ENCODE measurements around the gene GTSE1. TPM values are rescaled to one million over a fixed set of nuclear protein-coding genes. Genes with fewer than 3 reads are reported as not detected.

GTSE1 gene
- total RNA-seq, 1 donor from 2014 or later, result 0.26 TPM

- no peak for TF ChIP-seq CTCF (IDR thresholded peaks at IDR 0.05; ENCODE audit: insufficient read depth, low read length, severe bottlenecking)
- no peaks in the 10 kb centered on the region for H3K27me3 ChIP-seq (ENCODE audit: control insufficient read depth, insufficient read depth, low read length)
- H3K4me3 ChIP-seq (ENCODE audit: low read depth, low read length), result no peak overlapping the region
- FAIRE-seq (peak; percentile 93), DNase-seq (ENCODE audit: low read depth) (no peak)
- H3K36me3 ChIP-seq (ENCODE audit: control insufficient read depth, insufficient read depth, low read length), result peaks cover 9% of the 10 kb centered on the region
Measured at GRCh38 chr22:46318576-46318975, 21.9 kb downstream of the GTSE1 start.

DNA sequence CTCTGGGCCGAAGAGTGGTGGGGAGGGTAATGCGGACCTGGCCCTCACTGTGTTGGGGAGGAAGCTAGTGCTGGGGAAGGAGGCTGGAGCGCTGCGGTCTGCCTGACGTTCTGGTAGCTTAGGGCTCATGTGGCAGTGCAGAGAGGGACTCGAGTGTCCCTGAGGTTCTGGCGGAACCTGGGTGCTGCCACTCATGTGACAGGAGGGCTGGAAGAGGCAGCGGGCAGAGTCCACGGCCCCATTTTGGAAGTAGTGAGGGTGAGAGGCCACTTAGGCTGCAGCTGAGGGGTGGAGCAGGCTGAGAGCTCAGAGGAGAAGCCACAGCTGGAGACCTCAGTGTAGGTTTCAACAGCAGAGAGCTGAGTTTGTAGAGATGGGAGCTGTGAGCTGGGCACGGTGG, 22.6 kb downstream of the GTSE1 start:
- no peak for FAIRE-seq
- Histone ChIP-seq H3K36me3 (ENCODE audit: control insufficient read depth, insufficient read depth, low read length) (peaks cover 9% of the 10 kb centered on the region), H3K4me3 (ENCODE audit: low read depth, low read length) (no peak overlapping the region), H3K27me3 (ENCODE audit: control insufficient read depth, insufficient read depth, low read length) (no peaks in the 10 kb centered on the region)
- TF ChIP-seq CTCF (IDR thresholded peaks at IDR 0.05; ENCODE audit: insufficient read depth, low read length, severe bottlenecking), result no peak
- DNase-seq (ENCODE audit: low read depth), result no peak

DNA sequence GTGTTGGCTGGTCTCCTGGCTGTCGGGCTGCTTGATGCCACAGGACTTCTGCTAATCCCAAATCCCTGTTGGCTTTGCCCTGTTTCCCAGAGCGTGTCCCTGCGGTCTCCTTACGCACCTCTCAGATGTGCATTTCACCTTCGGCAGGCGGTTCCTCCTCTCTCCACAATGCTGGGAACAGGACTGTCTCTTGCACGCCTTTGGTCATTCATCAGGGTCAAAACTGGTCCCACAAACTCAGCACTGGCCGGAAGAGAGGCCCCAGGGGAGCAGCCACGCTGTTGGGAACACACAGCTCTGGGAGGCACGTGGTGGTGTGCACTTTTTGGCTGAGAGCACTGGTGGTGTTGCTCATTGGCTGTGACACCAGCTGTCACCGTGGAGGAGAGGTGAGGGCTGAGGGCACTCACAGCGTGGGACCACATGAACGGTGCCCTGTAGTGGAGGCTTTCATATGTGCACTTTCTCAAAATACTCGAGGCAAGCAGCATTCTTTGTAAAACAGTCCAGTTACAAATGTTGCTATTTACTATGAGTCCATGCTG, 23.6 kb downstream of the GTSE1 start:
- no peak for TF ChIP-seq CTCF (IDR thresholded peaks at IDR 0.05; ENCODE audit: insufficient read depth, low read length, severe bottlenecking)
- peaks cover 9% of the 10 kb centered on the region for H3K36me3 ChIP-seq (ENCODE audit: control insufficient read depth, insufficient read depth, low read length)
- H3K27me3 ChIP-seq (ENCODE audit: control insufficient read depth, insufficient read depth, low read length), result no peaks in the 10 kb centered on the region
- DNase-seq (ENCODE audit: low read depth), result no peak
- H3K4me3 ChIP-seq (ENCODE audit: low read depth, low read length), result no peak overlapping the region
- FAIRE-seq, result no peak

DNA sequence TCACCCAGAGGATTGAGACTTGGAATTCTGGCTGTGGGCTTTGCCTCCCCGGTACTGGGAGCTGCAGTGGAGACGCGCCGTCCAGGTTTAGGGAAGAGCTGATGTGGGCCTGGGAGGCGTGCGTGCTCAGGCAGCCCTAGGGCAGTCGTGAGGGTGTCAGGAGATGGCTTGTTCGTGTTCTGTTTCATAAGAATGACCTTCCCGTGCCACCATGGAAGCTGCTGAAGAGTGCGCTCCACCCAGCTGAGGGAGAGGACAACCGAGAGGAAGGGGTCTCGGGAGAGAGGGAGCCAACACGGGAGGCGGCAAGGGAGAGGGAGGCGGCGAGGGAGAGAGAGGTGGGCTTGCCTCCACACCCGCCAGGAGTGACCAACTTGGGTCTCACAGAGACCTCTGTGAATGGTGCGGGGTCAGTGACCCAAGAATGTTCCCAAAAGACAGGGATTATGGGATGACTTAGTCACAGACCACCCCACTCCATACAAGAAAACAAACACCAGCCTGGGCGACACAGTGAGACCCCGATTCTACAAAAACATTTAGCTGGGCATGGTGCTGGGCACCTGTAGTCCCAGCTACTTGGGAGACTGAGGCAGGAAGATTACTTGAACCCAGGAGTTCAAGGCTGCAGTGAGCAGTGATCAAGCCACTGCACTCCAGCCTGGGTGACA, 24.2 kb downstream of the GTSE1 start:
- FAIRE-seq (no peak), DNase-seq (ENCODE audit: low read depth) (no peak)
- Histone ChIP-seq H3K4me3 (ENCODE audit: low read depth, low read length) (no peak overlapping the region), H3K27me3 (ENCODE audit: control insufficient read depth, insufficient read depth, low read length) (no peaks in the 10 kb centered on the region), H3K36me3 (ENCODE audit: control insufficient read depth, insufficient read depth, low read length) (peaks cover 11% of the 10 kb centered on the region)
- TF ChIP-seq CTCF (IDR thresholded peaks at IDR 0.05; ENCODE audit: insufficient read depth, low read length, severe bottlenecking), result no peak

- no peak for TF ChIP-seq CTCF (IDR thresholded peaks at IDR 0.05; ENCODE audit: insufficient read depth, low read length, severe bottlenecking)
- Histone ChIP-seq H3K36me3 (ENCODE audit: control insufficient read depth, insufficient read depth, low read length) (peaks cover 11% of the 10 kb centered on the region), H3K4me3 (ENCODE audit: low read depth, low read length) (no peak overlapping the region), H3K27me3 (ENCODE audit: control insufficient read depth, insufficient read depth, low read length) (no peaks in the 10 kb centered on the region)
- DNase-seq (ENCODE audit: low read depth), result no peak
- FAIRE-seq, result no peak
Measured at GRCh38 chr22:46322711-46323110, 26.0 kb downstream of the GTSE1 start.

DNA sequence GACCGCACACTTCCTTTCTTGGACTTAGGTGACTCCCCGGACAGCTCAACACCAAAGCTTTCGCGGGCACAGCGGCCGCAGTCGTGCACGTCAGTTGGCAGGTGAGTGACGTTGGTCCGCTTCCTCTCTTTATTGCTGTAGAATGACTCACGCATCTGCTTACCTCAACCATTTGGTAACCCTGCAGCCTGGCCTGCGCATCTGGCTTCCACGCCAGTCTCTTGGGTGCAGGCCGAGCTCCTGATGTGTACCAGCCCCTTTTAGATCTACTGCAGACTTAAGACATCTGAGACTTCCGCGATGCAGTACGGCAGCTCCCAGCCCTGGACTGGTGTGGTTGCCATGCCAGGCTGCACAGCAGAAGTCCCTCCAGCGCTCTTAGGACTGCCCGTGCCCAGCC, 26.5 kb downstream of the GTSE1 start:
- DNase-seq (ENCODE audit: low read depth) (no peak), FAIRE-seq (no peak)
- TF ChIP-seq CTCF (IDR thresholded peaks at IDR 0.05; ENCODE audit: insufficient read depth, low read length, severe bottlenecking), result no peak
- Histone ChIP-seq H3K4me3 (ENCODE audit: low read depth, low read length) (no peak overlapping the region), H3K27me3 (ENCODE audit: control insufficient read depth, insufficient read depth, low read length) (no peaks in the 10 kb centered on the region), H3K36me3 (ENCODE audit: control insufficient read depth, insufficient read depth, low read length) (peaks cover 11% of the 10 kb centered on the region)
